HG03064 (cell line): ENCODE results near the gene CHST13.

ENCODE experiments used
- ATAC-seq: cut with Tn5 transposase; IDR thresholded peaks from one replicate; pipeline ENCODE4 v1.9.1; 2021; ENCODE audit warnings: low read depth; ENCODE audit not compliant: unreplicated experiment

CHST13 gene

GRCh38 chr3:126523745-126524428, at the start of gene CHST13:
Gene CHST13, plus strand, starts transcription at chr3:126524155. Its CDS starts 178 bp downstream, at chr3:126524333.
- ATAC-seq, result no peak

- peak; percentile 15 for ATAC-seq
Measured at GRCh38 chr3:126474498-126475412, 49.2 kb upstream of the CHST13 start.

GRCh38 chr3:126475413-126476114, 48.4 kb upstream of the CHST13 start, which contains the start of gene ZXDC:
Gene ZXDC, minus strand, starts transcription at chr3:126475891. Its CDS starts 26 bp downstream, at chr3:126475865.
- ATAC-seq, result peak; percentile 75

DNA sequence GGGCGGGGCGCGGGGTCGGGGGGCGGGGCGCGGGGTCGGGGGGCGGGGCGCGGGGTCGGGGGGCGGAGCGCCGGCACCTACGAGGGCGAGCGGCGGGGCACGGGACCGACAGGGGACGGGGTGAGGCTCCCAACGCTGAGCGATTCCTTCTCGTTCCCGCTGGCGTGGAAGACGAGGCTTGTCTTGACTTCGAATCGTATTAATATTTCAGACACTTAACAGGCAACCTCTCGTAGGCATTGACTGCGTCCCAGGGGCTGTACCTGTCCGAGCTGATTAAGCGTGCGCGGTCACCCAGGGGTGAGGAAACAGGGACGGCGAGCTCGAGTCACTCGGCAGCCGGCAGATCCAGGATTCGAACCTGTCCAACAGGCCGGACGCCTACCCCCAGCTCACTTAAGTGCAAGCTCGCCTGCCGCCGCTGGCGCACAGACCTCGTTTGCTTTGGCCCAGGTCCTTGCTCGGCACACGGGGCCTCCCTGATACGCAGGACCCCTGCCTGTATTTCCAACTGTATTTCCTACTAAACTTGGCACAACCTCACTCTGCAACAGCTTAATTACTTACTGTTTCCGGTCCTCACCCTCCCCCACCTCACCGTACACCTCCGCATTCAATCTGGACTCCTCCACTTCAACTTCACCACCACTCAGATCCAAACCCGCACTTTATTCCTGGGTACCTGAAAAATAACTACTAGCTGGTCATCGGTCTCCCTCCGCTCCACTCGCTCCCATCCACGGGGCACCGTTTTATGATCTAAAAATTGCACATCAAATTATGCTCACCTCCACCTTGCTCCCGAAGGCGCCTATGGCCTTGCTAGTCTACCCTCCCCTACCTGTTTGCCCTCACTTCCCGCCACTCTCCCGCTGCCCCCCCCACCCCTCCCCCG, 47.5 kb upstream of the CHST13 start:
- ATAC-seq, result peak; percentile 28

GRCh38 chr3:126477061-126477380, 46.9 kb upstream of the CHST13 start:
- no peak for ATAC-seq

DNA sequence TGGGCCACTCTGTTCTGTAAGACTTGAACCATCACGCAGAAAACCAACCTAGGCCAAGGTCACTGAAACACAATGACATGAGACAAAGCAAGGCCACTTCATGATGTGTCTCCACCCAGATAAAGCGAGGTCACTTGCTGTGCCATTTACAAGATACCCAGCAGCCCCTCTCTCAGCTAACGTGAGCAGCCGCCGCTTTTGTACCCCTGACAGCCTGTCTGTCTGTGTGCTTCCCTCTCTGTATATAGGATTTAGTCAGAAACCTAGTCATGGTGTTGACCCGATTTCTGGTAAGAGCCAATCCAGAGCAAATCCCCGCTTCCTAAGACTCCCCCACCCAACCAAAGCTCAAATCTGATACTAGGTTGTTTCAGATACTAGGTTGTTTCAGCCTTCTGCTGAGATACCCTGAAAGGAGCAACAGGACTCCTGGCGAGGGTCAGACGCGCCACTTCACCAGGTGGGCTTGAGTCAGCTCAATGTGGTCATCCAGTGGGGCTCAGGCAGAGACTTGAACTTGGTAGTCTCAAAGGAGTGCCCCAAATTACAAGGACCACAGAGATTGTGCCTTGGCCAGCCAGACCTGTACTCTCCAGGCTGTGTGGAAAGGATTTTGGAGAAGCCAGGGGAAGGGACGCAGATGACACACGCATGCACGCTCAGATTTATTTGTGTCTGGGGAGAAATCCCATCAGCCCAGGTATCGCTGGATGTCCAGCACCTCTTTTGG, 45.2 kb upstream of the CHST13 start:
- ATAC-seq, result no peak

DNA sequence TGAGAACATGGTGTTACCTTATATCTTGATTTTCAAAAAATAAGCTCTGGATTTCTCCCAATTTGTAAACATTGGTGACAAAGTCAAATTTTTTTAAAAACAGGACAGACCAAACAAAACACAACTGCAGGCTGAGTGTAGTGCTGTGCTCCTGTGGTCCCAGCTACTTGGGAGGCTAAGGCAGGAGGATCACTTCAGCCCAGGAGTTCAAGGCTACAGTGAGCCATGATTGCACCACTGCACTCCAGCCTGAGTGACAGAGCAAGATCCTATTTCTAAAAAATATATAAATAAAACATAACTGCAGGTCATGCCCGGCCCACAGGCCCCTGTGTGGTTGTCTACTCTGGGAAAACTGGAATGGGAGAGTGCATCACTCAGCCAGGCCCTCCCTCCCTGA, 44.3 kb upstream of the CHST13 start:
- ATAC-seq, result no peak

GRCh38 chr3:126480206-126480605, 43.7 kb upstream of the CHST13 start:
- no peak for ATAC-seq

DNA sequence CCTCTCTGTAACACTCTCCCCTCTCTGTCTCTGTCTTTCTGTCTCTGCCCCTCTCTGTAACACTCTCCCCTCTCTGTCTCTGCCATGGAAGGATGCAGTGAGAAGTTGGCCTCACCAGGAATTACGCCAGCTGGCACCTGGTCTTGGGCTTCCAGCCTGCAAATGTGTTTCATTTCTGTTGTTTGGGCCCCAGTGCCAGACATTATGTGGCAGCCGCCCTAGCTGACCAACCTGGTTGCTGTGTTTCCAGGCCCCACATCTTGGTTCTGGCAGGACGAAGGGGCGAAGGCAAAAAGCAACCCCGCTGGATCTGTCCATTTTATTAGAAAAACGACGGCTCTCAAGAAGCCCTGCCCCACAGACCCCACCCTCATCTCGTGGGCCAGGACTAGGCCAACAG, 43.1 kb upstream of the CHST13 start:
- no peak for ATAC-seq

DNA sequence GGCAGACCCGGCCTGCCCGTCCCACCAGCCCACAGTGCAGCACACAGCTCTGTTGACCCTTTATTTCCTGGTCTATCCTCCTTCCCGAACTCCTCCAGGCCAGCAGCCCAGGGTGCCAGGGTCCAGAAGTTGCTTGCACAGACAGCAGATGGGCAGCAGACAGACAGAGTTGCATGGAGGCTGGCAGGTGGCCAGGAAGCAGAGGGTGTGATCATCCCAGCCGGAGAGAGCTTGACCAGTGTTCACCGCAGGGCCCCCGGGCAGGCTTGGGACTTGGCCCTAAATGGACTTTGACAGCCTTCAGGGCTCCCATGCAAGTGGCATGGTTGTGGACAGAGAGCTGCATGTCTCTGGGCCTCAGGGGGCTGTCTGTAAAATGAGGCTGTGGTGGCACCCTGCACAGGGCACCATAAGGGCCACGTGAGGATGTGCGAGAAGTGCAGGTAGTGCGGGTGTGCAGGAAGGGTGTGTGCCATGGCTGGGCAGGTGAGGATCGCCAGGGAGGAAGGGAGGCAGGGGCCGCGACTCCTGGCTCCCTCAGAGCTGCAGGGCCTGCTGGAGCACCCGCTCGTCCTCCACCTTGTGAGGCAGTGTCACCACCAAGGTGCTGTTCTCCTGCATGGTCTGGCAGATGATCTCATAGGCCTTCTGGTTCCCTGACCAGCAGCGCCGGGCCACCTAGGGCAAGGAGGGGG, 42.0 kb upstream of the CHST13 start:
- no peak for ATAC-seq

GRCh38 chr3:126482503-126483255, 41.3 kb upstream of the CHST13 start:
- no peak for ATAC-seq

- ATAC-seq, result no peak
Measured at GRCh38 chr3:126483321-126483761, 40.6 kb upstream of the CHST13 start.

- ATAC-seq, result no peak
Measured at GRCh38 chr3:126484148-126484547, 39.8 kb upstream of the CHST13 start.

DNA sequence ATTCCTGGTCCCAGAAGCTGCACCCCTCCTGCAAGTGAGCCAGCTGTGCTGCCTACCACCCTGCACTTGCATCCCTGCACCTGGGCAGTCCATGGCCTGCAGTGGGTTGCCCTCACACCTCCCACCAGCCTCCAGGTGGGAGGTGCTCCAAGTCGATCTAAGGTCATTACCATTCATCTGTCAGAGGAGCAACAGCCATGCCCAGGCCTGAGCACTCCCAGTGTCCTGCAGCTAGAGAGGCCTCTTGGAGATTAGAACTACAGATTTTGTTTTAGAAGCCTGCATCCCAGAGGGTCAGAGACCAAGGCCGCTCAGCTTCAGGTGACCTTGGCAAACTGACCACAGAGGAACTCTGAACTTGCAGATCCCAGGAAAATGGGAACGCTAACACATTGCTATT, 39.3 kb upstream of the CHST13 start:
- no peak for ATAC-seq

DNA sequence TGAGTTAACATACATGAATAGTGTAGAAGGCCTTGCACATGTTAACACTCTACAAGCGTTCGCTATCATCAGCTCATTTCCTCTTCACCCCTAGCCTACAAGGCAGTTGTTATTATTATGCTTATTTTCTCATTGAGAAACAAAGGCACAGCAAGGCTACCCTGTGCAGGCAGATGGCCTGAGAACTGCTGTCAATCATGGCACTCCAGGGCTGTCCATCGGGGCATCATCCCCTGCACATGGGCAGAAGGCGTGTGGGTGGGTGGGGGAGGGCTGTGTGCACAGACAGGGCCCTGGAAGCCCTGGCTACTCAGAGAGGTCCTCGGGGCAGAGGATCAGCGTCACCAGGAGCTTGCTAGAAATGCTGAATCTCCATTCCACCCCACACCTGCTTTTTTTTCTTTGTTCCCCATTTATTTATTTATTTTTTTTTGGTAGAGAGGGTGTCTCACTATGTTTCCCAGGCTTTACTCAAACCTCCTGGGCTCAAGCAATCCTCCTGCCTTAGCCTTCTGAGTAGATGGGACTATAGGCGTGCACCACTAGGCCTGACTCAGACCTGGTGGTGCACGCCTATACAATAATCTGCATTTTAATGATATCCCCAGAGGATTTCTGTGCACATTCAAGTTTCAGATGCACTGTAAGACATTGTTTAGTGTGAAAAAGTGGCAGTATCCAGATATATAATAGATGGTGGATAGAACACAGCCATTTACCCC, 38.6 kb upstream of the CHST13 start:
- no peak for ATAC-seq

- ATAC-seq, result no peak
Measured at GRCh38 chr3:126485956-126486355, 38.0 kb upstream of the CHST13 start.

GRCh38 chr3:126486360-126486847, 37.6 kb upstream of the CHST13 start:
- no peak for ATAC-seq
